Esophagus mucosa (tissue), 1 donor: ENCODE measurements around the gene RAB7A. TPM values are rescaled to one million over a fixed set of nuclear protein-coding genes. Genes with fewer than 3 reads are reported as not detected.
"Not testable (repeated sequence)": the region's sequence is repeated elsewhere in the genome, so short reads cannot be mapped to it uniquely, and the experiment has no call there.

Experiments used
- ATAC-seq: fragments of 200-7000 bp; cut with Tn5 transposase; one replicate; pipeline ENCODE4 v1.9.1; 2020
- total RNA-seq: library from RNA; stranded (reverse); gene quantifications from one replicate; pipeline ENCODE4 v1.2.4, GENCODE V29; 2023
- donor health status: DM: yes; HTN: yes; CAD: no.

Gene RAB7A
- total RNA-seq, 1 donor from 2014 or later: 231 TPM

DNA sequence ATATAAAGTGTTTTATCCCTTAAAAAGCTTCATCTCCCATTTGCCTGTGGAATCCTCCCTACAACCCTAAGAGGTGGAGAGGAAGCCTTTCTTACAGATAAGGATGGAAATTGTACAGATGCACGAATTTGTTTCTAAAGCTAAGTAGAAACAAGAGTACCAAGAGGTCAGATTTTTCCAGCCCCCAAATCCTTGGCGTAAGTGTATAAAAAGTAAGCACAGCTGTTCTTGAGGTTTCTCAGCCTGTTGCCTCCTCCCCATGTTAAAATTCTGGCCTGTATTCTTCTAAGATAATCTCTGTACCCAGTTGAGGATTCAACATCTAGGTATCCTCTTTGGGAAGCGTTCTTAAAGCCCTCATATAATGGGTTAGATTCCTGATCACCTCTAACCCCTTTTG lies 34.9 kb downstream of the RAB7A start:
- no peak for ATAC-seq

DNA sequence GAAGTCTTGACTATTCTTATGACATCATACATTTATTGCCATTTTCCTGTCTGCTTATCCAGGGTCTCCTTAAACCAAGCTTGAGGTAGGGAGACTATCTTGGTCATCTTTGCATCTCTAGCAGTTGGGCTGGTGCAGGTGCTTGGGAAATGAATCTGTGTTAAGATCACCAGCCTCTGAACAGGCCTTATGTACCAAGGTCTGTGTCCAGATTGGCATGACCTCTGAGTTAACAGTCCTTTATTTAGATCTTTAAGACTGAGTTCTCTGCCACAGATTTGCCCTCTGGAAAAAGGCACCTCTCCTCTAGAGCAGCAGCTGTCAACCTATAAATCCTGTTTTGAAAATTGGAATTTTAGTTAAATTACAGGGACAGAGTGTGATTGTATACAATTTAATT lies 35.4 kb downstream of the RAB7A start:
- ATAC-seq: no peak

DNA sequence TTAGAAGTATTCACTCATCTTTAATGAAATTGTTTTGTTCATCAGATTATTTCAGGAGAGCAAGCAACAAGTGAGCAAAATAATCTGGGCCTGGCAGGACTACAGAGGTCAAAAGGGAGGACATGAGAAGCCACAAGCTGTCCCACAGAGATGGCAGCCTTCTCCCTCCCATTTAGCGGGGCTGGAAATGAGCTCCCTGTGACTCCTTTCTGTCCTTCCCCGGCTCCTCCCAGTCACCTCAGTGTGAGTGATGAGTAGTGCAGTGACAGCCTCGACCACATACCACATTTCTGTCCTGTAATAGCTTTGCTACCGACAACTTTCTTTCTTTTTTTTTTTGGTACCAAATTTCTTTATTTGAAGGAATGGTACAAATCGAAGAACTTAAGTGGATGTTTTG lies 38.0 kb downstream of the RAB7A start:
- ATAC-seq: no peak

GRCh38 chr3:128764863-128765262 lies 38.9 kb downstream of the RAB7A start:
- ATAC-seq: no peak

- ATAC-seq: no peak
Observed at GRCh38 chr3:128767094-128767750, 41.2 kb downstream of the RAB7A start.

DNA sequence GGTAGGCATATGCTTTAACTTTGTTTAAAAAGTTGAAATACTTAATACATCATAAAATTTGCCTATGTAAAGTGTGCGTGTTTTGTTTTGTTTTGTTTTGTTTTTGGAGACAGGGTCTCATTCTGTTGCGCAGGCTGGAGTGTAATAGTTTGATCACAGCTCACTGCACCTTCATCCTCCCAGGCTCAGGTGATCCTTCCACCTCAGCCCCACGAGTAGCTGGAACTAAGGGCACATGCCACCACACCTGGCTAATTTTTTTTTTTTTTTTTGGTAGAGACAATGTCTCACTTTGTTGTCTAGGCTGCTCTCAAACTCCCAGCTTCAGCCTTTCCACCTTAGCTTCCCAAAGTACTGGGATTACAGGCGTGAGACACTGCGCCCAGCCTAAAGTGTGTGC lies 42.5 kb downstream of the RAB7A start:
- ATAC-seq: no peak

- ATAC-seq: no peak
Observed at GRCh38 chr3:128770387-128770786, 44.4 kb downstream of the RAB7A start.

DNA sequence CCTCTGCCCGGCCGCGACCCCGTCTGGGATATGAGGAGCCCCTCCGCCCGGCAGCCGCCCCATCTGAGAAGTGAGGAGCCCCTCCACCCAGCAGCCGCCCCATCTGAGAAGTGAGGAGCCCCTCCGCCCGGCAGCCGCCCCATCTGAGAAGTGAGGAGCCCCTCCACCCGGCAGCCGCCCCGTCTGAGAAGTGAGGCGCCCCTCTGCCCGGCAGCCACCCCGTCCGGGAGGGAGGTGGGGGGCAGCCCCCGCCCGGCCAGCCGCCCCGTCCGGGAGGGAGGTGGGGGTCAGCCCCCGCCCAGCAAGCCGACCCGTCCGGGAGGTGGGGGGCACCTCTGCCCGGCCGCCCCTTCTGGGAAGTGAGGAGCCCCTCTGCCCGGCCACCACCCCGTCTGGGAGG lies 47.2 kb downstream of the RAB7A start:
- ATAC-seq: not testable (repeated sequence)

- not testable (repeated sequence) for ATAC-seq
Observed at GRCh38 chr3:128773592-128773991, 47.6 kb downstream of the RAB7A start.

DNA sequence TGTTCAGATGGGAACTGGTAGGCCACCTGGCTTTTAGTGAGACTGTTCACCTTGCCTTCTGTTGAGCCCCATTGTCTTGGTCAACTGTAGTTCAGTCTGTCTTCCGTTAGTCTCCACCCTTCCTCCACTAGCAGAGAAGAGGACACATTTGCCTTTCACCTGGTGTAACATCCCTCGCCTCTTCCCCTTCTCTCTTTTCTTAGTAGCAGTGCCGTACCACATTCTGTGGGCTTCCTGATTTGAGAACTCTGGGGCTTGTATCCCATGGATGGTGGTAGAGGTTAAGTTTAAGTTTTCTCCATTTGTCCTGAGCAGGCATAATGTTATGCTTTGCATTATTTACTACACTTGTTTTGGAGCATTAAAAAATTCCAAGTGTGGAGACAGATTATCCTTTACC lies 49.3 kb downstream of the RAB7A start:
- no peak for ATAC-seq

DNA sequence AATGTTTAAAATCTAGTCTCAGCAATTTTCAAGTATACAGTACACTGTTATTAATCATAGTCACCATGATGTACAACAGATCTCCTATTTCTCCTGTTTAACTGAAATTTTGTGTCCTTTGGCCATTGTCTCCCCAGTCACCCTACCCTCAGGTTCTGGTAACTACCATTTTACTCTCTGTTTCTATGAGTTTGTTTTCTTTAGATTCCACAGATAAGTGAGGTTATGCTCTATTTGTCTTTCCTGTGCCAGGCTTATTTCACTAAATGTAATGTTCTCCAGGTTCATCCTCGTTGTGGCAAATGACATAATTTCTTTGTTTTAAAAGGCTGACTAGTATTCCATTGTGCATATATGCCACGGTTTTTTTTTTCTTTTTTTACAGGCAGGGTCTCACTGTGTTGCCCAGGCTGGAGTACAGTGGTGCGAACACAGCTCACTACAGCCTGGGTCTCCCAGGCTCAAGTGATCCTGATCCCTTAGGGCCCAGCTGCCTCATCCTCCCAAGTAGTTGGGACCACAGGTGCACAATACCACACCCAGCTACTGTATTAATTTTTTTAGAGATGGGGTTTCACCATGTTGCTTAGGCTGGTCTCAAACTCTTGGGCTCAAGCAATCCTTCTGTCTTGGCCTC lies 50.0 kb downstream of the RAB7A start:
- ATAC-seq: no peak

GRCh38 chr3:128780101-128780837 lies 54.3 kb downstream of the RAB7A start:
- ATAC-seq: no peak

DNA sequence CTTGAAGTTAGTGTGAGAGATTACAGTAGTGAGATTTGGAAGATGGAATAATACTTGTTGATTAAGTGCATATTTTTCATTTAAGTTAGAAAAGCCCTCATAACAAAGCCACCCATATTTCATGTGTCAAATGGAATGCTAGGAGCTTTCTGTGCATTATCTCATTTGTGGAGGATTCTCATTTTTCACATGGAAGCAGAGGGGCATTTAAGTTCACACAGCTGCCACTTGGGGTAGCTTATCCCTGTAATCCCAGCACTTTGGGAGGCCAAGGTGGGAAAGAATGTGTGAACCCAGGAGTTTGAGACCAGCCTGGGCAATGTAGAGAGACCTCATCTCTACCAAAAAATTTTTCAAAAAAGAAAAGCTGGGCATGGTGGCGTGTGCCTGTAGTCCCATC lies 55.2 kb downstream of the RAB7A start:
- ATAC-seq: no peak

GRCh38 chr3:128782282-128783146 lies 56.5 kb downstream of the RAB7A start:
- ATAC-seq: no peak

- no peak for ATAC-seq
Observed at GRCh38 chr3:128783774-128784173, 57.8 kb downstream of the RAB7A start.

DNA sequence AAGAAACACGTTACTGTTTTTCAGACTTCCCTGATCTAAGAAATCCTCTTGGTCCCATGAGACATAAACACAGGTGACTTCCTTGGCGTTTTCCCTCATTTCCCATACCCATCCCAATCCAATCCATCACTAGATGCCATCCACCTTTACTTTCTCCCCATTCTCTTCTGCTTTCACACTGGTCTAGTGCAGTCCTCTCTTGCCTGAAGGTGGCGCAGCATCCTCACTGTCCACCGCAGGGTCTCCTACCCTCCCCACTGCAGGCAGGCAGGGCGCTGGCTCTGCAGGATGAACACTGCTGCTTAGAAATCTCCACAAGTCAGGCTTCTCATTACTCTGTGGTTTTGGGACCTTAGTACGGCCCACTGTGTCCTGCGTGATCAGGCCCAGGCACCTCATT lies 58.2 kb downstream of the RAB7A start:
- no peak for ATAC-seq

DNA sequence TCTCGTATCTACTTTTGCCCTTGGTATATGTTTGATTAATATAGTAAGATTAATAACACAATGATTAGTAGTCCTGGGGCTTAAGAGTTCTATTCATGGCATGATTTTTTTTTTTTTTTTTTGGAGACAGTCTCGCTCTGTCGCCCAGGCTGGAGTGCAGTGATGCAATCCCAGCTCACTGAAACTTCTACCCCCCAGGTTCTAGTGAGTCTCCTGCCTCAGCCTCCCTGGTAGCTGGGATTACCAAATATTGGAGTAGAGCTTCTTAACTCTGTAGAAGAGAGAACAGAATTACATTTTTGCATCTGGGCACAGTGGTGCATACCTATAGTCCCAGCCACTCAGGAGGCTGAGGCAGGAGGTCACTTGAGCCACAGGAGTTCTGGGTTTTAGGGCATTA lies 58.9 kb downstream of the RAB7A start:
- ATAC-seq: no peak

DNA sequence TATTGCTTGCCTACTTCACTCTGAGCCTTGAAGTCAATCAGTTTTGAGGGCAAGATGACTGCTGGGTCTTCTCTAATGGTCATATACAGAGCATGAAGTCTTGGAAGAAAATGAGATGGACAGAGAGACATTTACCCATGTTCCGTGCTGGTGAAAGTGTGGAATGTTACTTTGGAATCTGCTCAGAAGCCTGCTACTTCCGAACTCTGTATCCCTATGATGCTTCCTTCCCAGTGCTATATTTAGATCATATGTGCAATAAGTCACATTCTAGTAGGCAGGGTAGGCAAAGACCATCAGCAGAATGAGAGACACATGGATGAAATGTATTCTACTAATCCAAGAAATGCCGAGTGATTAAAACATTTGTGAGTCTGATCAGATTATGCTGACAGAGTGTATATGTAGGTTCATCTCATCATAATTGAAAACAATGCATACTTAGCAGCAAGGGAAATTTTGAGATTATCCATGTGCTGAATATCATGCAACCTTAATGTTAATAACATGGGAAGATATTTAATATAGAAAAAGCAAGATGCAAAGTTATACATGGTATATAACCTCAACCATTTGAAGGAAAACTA lies 60.5 kb downstream of the RAB7A start:
- ATAC-seq: no peak

- ATAC-seq: peak; percentile 86
Observed at GRCh38 chr3:128787256-128788253, 61.6 kb downstream of the RAB7A start.

DNA sequence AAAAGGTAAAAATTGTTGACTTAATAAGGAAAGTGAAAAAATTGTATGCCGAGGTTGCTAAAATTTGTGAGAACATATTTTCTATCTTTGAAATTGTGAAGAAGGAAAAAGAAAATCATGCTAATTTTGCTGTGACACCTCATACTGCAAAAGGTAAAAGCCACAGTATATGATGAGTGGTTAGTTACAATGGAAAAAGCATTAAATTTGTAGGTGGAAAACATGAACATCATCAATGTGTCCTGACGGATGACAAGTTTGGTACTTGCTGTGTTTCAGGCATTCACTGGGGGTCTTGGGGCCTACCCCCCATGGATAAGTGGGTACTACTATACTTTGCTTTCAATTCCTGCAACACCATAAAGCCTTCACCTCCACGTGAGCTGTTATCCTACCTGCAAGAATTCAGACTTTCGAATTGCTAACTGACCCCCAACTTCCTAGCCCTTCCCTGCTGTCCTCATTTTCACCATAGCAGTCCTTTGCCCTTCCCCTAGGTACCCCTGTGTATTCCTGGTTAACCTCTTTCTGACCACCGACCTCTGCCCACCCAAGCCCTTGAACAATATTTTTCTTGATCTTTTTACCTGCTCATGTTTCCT lies 62.4 kb downstream of the RAB7A start:
- ATAC-seq: no peak
